Neutrophil (primary cell): Measurements from ENCODE around the gene MIB1.
A peak's percentile ranks its signal among the peaks of the same experiment; 100 is the strongest.
"Not testable (repeated sequence)": the region's sequence is repeated elsewhere in the genome, so short reads cannot be mapped to it uniquely, and the experiment has no call there.

Source experiments
- H3K27ac ChIP-seq: fragments of 200-600 bp; sonication (generic); 2 replicates; pipeline ENCODE4 v1.5.1; 2016; ENCODE audit warnings: mild to moderate bottlenecking, moderate library complexity
- H3K27me3 ChIP-seq: fragments of 200-600 bp; sonication (generic); 2 replicates; pipeline ENCODE4 v1.6.0; 2016; ENCODE audit warnings: mild to moderate bottlenecking
- H3K36me3 ChIP-seq: fragments of 200-600 bp; sonication (generic); 2 replicates; pipeline ENCODE4 v1.5.1; 2017
- H3K4me1 ChIP-seq, 2 experiments: fragments of 200-600 bp in 1 of 2; sonication (generic) in 1 of 2; 1 replicate in 1 of 2; 2 replicates in 1 of 2; pipeline versions ENCODE4 v1.5.1 to v1.6.1; 2013 to 2016; ENCODE audit warnings: low read depth in 1 of 2, low read length in 1 of 2, mild to moderate bottlenecking in 1 of 2, moderate library complexity in 1 of 2; ENCODE audit not compliant: control insufficient read depth in 1 of 2, insufficient read depth in 1 of 2
- H3K4me3 ChIP-seq, 2 experiments: fragments of 200-600 bp in 1 of 2; sonication (generic) in 1 of 2; 1 replicate in 1 of 2; 2 replicates in 1 of 2; pipeline ENCODE4 v1.5.1; 2013 to 2016; ENCODE audit warnings: low read depth in 1 of 2, low read length in 1 of 2, mild to moderate bottlenecking in 1 of 2, moderate library complexity in 1 of 2
- H3K9me3 ChIP-seq: fragments of 200-600 bp; sonication (generic); 2 replicates; pipeline ENCODE4 v1.5.1; 2016
- CTCF ChIP-seq: fragments of 200-600 bp; sonication (generic); IDR thresholded peaks from 2 replicates; pipeline ENCODE4 v1.5.1; 2016; ENCODE audit warnings: antibody characterized with exemption

Gene MIB1

GRCh38 chr18:21725201-21725600, 15.4 kb upstream of the MIB1 start:
- H3K4me1 ChIP-seq = no peaks in the 10 kb centered on the region
- H3K27ac ChIP-seq = no peak overlapping the region
- H3K36me3 ChIP-seq = no peaks in the 10 kb centered on the region
- H3K4me3 ChIP-seq = no peak overlapping the region
- TF ChIP-seq CTCF = no peak
- H3K9me3 ChIP-seq = no peaks in the 10 kb centered on the region
- no peaks in the 10 kb centered on the region for H3K27me3 ChIP-seq

- no peak for TF ChIP-seq CTCF
- Histone ChIP-seq H3K4me1 (no peaks in the 10 kb centered on the region), H3K9me3 (no peaks in the 10 kb centered on the region), H3K27ac (no peak overlapping the region), H3K27me3 (no peaks in the 10 kb centered on the region), H3K36me3 (no peaks in the 10 kb centered on the region), H3K4me3 (no peak overlapping the region)
These were observed 12.9 kb upstream of the MIB1 start for GRCh38 chr18:21727702-21728101.

- Histone ChIP-seq H3K4me3 (no peak overlapping the region), H3K27ac (no peak overlapping the region), H3K36me3 (no peaks in the 10 kb centered on the region), H3K9me3 (no peaks in the 10 kb centered on the region), H3K27me3 (no peaks in the 10 kb centered on the region), H3K4me1 (no peaks in the 10 kb centered on the region)
- no peak for TF ChIP-seq CTCF
These were observed 7.6 kb upstream of the MIB1 start for GRCh38 chr18:21733011-21733410.

- Histone ChIP-seq H3K36me3 (no peaks in the 10 kb centered on the region), H3K9me3 (no peaks in the 10 kb centered on the region), H3K4me3 (no peak overlapping the region), H3K4me1 (peaks cover 7 to 8% of the 10 kb centered on the region in 2 experiments), H3K27me3 (no peaks in the 10 kb centered on the region), H3K27ac (no peak overlapping the region)
- no peak for TF ChIP-seq CTCF
These were observed 5.1 kb upstream of the MIB1 start for GRCh38 chr18:21735452-21736015.

- H3K27ac ChIP-seq, H3K9me3 ChIP-seq, H3K4me3 ChIP-seq, H3K27me3 ChIP-seq, H3K36me3 ChIP-seq: not testable (repeated sequence)
- peaks cover 12 to 13% of the 10 kb centered on the region in 2 experiments for H3K4me1 ChIP-seq
These were observed 3.7 kb upstream of the MIB1 start for GRCh38 chr18:21736926-21737325.

GRCh38 chr18:21739604-21740537, 721 bp upstream of the MIB1 start:
- Histone ChIP-seq H3K4me1 (peaks cover 17 to 18% of the 10 kb centered on the region in 2 experiments), H3K36me3 (no peaks in the 10 kb centered on the region), H3K4me3 (peak overlapping the region; percentile 97), H3K27me3 (peaks cover 5% of the 10 kb centered on the region), H3K9me3 (no peaks in the 10 kb centered on the region), H3K27ac (peak overlapping the region; percentile 96)
- TF ChIP-seq CTCF = no peak
